OCI-LY7 (cell line): ENCODE results near the gene NELL1. TPM values are rescaled to one million over a fixed set of nuclear protein-coding genes. Genes with fewer than 3 reads are reported as not detected.

Experiments
- BruUV-seq: library from RNA; stranded (reverse); fragments of 400-500 nt; replicated peaks from 2 replicates; lab custom pipeline; 2021; lab: Mats Ljungman, UMichigan
- CTCF ChIA-PET: fragments of 300-600 bp; sonication (Branson Sonifier 250); formaldehyde crosslinking; loops from one replicate; lab custom pipeline; 2022; ENCODE audit warnings: antibody characterized with exemption; ENCODE audit not compliant: unreplicated experiment; lab: Charles Lee
- POLR2A ChIA-PET: fragments of 300-600 bp; sonication (Branson Sonifier 250); formaldehyde crosslinking; loops from one replicate; lab custom pipeline; 2022; ENCODE audit warnings: antibody characterized with exemption; lab: Charles Lee
- DNase-seq: peaks from one replicate; pipeline ENCODE4 v3.0.0-alpha.2; 2015; ENCODE audit warnings: low spot score
- H2AFZ ChIP-seq: fragments of 200-600 bp; sonication (generic), shearing (Covaris generic); 2 replicates; pipeline ENCODE4 v1.6.1; 2014; ENCODE audit warnings: mild to moderate bottlenecking, antibody characterized with exemption, low read length, moderate library complexity
- H3K27ac ChIP-seq: fragments of 200-600 bp; sonication (generic); 2 replicates; pipeline ENCODE4 v1.5.1; 2014; ENCODE audit warnings: mixed run types, low read depth, mild to moderate bottlenecking, moderate library complexity, low read length, inconsistent platforms; ENCODE audit not compliant: poor library complexity, severe bottlenecking
- H3K36me3 ChIP-seq: fragments of 200-600 bp; sonication (generic); 2 replicates; pipeline ENCODE4 v1.6.1; 2014; ENCODE audit warnings: mild to moderate bottlenecking, antibody characterized with exemption, low read length, moderate library complexity, mixed read lengths; ENCODE audit not compliant: insufficient read depth
- H3K4me1 ChIP-seq: fragments of 200-600 bp; sonication (generic); 2 replicates; pipeline ENCODE4 v1.5.1; 2014; ENCODE audit warnings: mild to moderate bottlenecking, low read length; ENCODE audit not compliant: insufficient read depth, poor library complexity, severe bottlenecking
- H3K4me2 ChIP-seq: fragments of 200-600 bp; sonication (generic); 2 replicates; pipeline ENCODE4 v1.6.1; 2014; ENCODE audit warnings: mild to moderate bottlenecking, low read length
- H3K4me3 ChIP-seq: fragments of 200-600 bp; sonication (generic); 2 replicates; pipeline ENCODE4 v1.5.1; 2014; ENCODE audit warnings: mild to moderate bottlenecking, low read depth, low read length; ENCODE audit not compliant: poor library complexity, severe bottlenecking
- H3K79me2 ChIP-seq: fragments of 200-600 bp; sonication (generic); 2 replicates; pipeline ENCODE4 v1.6.1; 2016; ENCODE audit warnings: low read depth, mild to moderate bottlenecking, low read length, moderate library complexity, mixed read lengths; ENCODE audit not compliant: insufficient read depth
- H3K9me2 ChIP-seq: fragments of 200-600 bp; sonication (generic); 2 replicates; pipeline ENCODE4 v1.6.1; 2016; ENCODE audit warnings: mild to moderate bottlenecking, low read length, mixed read lengths; ENCODE audit not compliant: insufficient read depth
- H3K9me3 ChIP-seq: fragments of 200-600 bp; sonication (generic); 2 replicates; pipeline ENCODE4 v1.6.1; 2014; ENCODE audit warnings: mild to moderate bottlenecking, mixed run types, low read length, mixed read lengths
- H4K20me1 ChIP-seq: fragments of 200-600 bp; sonication (generic); 2 replicates; pipeline ENCODE4 v1.6.1; 2014; ENCODE audit warnings: mild to moderate bottlenecking, antibody characterized with exemption, low read length, moderate library complexity, mixed read lengths; ENCODE audit not compliant: insufficient read depth
- EZH2phosphoT487 ChIP-seq: fragments of 200-600 bp; sonication (generic); IDR thresholded peaks from 2 replicates; pipeline ENCODE4 v1.6.1; 2018; ENCODE audit warnings: low read depth, borderline replicate concordance, mild to moderate bottlenecking, mixed run types, antibody characterized with exemption, low read length, moderate library complexity, mixed read lengths
- intact Hi-C: fragments of 100-400 bp; cut with micrococcal nuclease; formaldehyde crosslinking; loops from one replicate; pipeline ENCODE4 v1.10.0; 2022; ENCODE audit not compliant: unreplicated experiment
- total RNA-seq, 2 experiments: library from RNA; depleted of rRNA in 1 of 2; stranded (reverse); fragments of >200 nt in 1 of 2; shearing (Covaris generic) in 1 of 2; gene quantifications; 2 replicates each; pipeline ENCODE4 v1.2.3, GENCODE V29; 2014 to 2022
- TF ChIP-seq, protein P1 (sequence below): fragments of 200-600 bp; sonication (generic); conservative IDR thresholded peaks from 2 replicates; pipeline ENCODE4 v1.5.1; 2014; ENCODE audit warnings: mild to moderate bottlenecking, antibody characterized with exemption, low read length, moderate library complexity, mixed read lengths

The NELL1 gene
- total RNA-seq, 2 experiments from 2014 or later, result not detected

DNA sequence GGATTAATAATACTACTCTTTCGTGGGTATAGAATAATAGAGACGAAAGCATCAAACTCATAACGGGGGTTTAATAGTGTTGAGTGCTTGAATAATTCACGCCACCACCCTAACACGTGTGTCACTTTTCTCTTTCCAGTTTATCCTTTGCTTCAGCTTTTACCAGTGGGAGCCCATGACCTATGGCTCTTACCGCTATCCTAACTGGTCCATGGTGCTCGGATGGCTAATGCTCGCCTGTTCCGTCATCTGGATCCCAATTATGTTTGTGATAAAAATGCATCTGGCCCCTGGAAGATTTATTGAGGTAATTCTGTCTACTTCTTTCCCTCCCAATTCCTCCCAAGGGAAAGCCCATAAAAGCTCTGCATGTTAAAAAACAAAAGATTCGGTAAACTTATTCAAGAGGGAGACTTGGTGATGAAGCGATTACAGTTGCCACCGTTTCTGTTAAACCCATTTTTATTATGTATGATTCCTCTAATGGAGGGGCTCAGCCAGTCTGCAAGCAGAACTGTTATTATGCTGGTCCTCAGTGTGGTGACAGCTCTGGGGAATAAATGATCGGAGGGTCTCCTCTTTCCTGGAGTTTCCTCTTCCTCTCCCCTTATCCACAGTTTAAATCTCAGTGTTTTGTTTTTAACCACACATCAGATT lies 17.1 kb upstream of the NELL1 start:
- DNase-seq, result no peak
- POLR2A ChIA-PET, result no interaction called here
- intact Hi-C loops, result loop anchor here (10.0 kb wide), 1 partner anchor 1653 kb away; no protein-coding TSS in a partner anchor
- no peaks in the 10 kb centered on the region for H3K4me1 ChIP-seq
- no peaks in the 10 kb centered on the region for H3K9me3 ChIP-seq
- H3K4me3 ChIP-seq, result no peak overlapping the region
- TF ChIP-seq, protein P1, sequence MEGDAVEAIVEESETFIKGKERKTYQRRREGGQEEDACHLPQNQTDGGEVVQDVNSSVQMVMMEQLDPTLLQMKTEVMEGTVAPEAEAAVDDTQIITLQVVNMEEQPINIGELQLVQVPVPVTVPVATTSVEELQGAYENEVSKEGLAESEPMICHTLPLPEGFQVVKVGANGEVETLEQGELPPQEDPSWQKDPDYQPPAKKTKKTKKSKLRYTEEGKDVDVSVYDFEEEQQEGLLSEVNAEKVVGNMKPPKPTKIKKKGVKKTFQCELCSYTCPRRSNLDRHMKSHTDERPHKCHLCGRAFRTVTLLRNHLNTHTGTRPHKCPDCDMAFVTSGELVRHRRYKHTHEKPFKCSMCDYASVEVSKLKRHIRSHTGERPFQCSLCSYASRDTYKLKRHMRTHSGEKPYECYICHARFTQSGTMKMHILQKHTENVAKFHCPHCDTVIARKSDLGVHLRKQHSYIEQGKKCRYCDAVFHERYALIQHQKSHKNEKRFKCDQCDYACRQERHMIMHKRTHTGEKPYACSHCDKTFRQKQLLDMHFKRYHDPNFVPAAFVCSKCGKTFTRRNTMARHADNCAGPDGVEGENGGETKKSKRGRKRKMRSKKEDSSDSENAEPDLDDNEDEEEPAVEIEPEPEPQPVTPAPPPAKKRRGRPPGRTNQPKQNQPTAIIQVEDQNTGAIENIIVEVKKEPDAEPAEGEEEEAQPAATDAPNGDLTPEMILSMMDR, result no peak
- no peak for TF ChIP-seq EZH2phosphoT487
- H3K27ac ChIP-seq, result no peak overlapping the region
- H4K20me1 ChIP-seq, result no peaks in the 10 kb centered on the region
- H3K9me2 ChIP-seq, result no peaks in the 10 kb centered on the region
- H3K4me2 ChIP-seq, result no peak overlapping the region
- H3K36me3 ChIP-seq, result no peaks in the 10 kb centered on the region
- CTCF ChIA-PET, result no interaction called here
- no peak overlapping the region for H2AFZ ChIP-seq
- H3K79me2 ChIP-seq, result no peaks in the 10 kb centered on the region
- BruUV-seq, result no TSS peak

DNA sequence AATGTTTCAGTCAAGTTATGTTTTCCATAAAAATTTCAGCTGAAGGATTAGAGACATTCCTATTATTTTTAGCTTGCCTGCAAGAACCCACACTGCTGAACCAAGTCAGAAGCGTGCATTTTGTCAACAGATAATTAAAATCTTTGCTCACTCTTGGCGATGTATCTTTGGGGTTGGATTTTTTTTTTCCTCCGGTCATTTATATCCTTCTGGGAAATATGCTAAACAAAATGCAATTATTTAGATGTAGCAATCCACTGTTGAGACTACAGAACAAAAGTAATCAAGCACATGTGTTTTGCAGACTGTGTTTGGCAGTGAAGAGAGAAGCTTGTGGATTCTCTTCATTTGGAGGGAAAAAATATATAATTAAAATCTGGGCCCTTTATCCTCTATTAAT lies 15.3 kb upstream of the NELL1 start:
- H3K27ac ChIP-seq, result no peak overlapping the region
- no peaks in the 10 kb centered on the region for H3K9me2 ChIP-seq
- no peak for TF ChIP-seq EZH2phosphoT487
- TF ChIP-seq, protein P1, result no peak
- no peaks in the 10 kb centered on the region for H4K20me1 ChIP-seq
- BruUV-seq, result no TSS peak
- intact Hi-C loops, result loop anchor here (10.0 kb wide), 1 partner anchor 1651 kb away; no protein-coding TSS in a partner anchor
- ChIA-PET POLR2A (no interaction called here), CTCF (no interaction called here)
- H3K4me1 ChIP-seq, result no peaks in the 10 kb centered on the region
- no peak overlapping the region for H2AFZ ChIP-seq
- H3K36me3 ChIP-seq, result no peaks in the 10 kb centered on the region
- no peak overlapping the region for H3K4me3 ChIP-seq
- DNase-seq, result no peak
- no peak overlapping the region for H3K4me2 ChIP-seq
- H3K79me2 ChIP-seq, result no peaks in the 10 kb centered on the region
- no peaks in the 10 kb centered on the region for H3K9me3 ChIP-seq

DNA sequence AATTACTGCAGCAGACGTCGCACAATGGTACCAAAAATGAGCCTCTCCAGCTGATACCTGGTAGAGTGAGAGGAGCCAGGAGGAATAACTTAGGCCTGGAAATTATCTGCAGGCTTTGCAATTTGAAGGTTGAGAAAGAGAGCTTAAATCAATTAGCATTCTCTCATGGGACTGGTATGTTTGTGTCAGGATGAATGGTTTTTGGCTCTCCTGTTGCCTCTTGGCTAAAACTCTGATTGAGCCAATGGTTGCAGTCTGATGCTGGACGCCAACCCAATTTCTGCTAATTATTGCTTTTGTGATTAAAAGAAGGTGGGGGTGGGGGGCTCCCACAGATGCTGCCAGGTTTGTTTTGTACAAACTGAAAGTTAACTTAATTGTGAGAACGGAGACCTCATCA lies 12.5 kb upstream of the NELL1 start:
- H2AFZ ChIP-seq, result no peak overlapping the region
- ChIA-PET CTCF (interaction anchor here (0.6 to 0.9 kb wide), 2 partner anchors 15 to 26 kb away, joined by 3 read pairs; no protein-coding TSS in a partner anchor), POLR2A (no interaction called here)
- no peaks in the 10 kb centered on the region for H4K20me1 ChIP-seq
- TF ChIP-seq, protein P1, result no peak
- no peak for TF ChIP-seq EZH2phosphoT487
- H3K9me3 ChIP-seq, result no peaks in the 10 kb centered on the region
- intact Hi-C loops, result loop anchor here (10.0 kb wide), 1 partner anchor 1648 kb away; no protein-coding TSS in a partner anchor
- H3K79me2 ChIP-seq, result no peaks in the 10 kb centered on the region
- H3K4me3 ChIP-seq, result no peak overlapping the region
- no peaks in the 10 kb centered on the region for H3K36me3 ChIP-seq
- no peaks in the 10 kb centered on the region for H3K9me2 ChIP-seq
- no peak overlapping the region for H3K27ac ChIP-seq
- no peaks in the 10 kb centered on the region for H3K4me1 ChIP-seq
- H3K4me2 ChIP-seq, result no peak overlapping the region
- BruUV-seq, result no TSS peak
- DNase-seq, result no peak
